ENCODE data around the gene TCF7.
A peak's percentile ranks its signal among the peaks of the same experiment; 100 is the strongest.
"Not testable (repeated sequence)": the region's sequence is repeated elsewhere in the genome, so short reads cannot be mapped to it uniquely, and the experiment has no call there.

TCF7 gene

GRCh38 chr5:134143944-134144941 is 29.8 kb downstream of the TCF7 start:
- H3K4me3 ChIP-seq (ENCODE audit: low read depth, low read length) = no peak overlapping the region

- no peak overlapping the region for H3K4me3 ChIP-seq (ENCODE audit: low read depth, low read length)
Measured at GRCh38 chr5:134145041-134145757, 30.7 kb downstream of the TCF7 start.

GRCh38 chr5:134145779-134146581 is 31.5 kb downstream of the TCF7 start:
- no peak overlapping the region for H3K4me3 ChIP-seq (ENCODE audit: low read depth, low read length)

GRCh38 chr5:134146651-134147518 is 32.4 kb downstream of the TCF7 start:
- no peak overlapping the region for H3K4me3 ChIP-seq (ENCODE audit: low read depth, low read length)

GRCh38 chr5:134148316-134148715 is 33.8 kb downstream of the TCF7 start:
- no peak overlapping the region for H3K4me3 ChIP-seq (ENCODE audit: low read depth, low read length)

GRCh38 chr5:134148986-134149539 is 34.6 kb downstream of the TCF7 start:
- H3K4me3 ChIP-seq (ENCODE audit: low read depth, low read length) = no peak overlapping the region

GRCh38 chr5:134149571-134150303 is 35.3 kb downstream of the TCF7 start:
- H3K4me3 ChIP-seq (ENCODE audit: low read depth, low read length) = no peak overlapping the region

- H3K4me3 ChIP-seq (ENCODE audit: low read depth, low read length) = no peak overlapping the region
Measured at GRCh38 chr5:134151723-134152122, 37.2 kb downstream of the TCF7 start.

GRCh38 chr5:134152173-134152832 is 37.8 kb downstream of the TCF7 start:
- H3K4me3 ChIP-seq (ENCODE audit: low read depth, low read length) = not testable (repeated sequence)

GRCh38 chr5:134153241-134153640 is 38.8 kb downstream of the TCF7 start:
- H3K4me3 ChIP-seq (ENCODE audit: low read depth, low read length) = no peak overlapping the region

GRCh38 chr5:134153657-134154056 is 39.2 kb downstream of the TCF7 start:
- H3K4me3 ChIP-seq (ENCODE audit: low read depth, low read length) = no peak overlapping the region

- H3K4me3 ChIP-seq (ENCODE audit: low read depth, low read length) = no peak overlapping the region
Measured at GRCh38 chr5:134161513-134162395, 47.3 kb downstream of the TCF7 start.

GRCh38 chr5:134162592-134162991 is 48.1 kb downstream of the TCF7 start:
- no peak overlapping the region for H3K4me3 ChIP-seq (ENCODE audit: low read depth, low read length)

- no peak overlapping the region for H3K4me3 ChIP-seq (ENCODE audit: low read depth, low read length)
Measured at GRCh38 chr5:134171972-134172371, 57.5 kb downstream of the TCF7 start.

- peak overlapping the region; percentile 90 for H3K4me3 ChIP-seq (ENCODE audit: low read depth, low read length)
Measured at GRCh38 chr5:134174841-134175839, 60.7 kb downstream of the TCF7 start.

- peak overlapping the region; percentile 90 for H3K4me3 ChIP-seq (ENCODE audit: low read depth, low read length)
Measured at GRCh38 chr5:134175921-134176510, 61.5 kb downstream of the TCF7 start.

All from iPS-11a (cell line).